GM18508 (cell line): ENCODE measurements around the gene MIF4GD.

Experiments
- ATAC-seq: cut with Tn5 transposase; IDR thresholded peaks from one replicate; pipeline ENCODE4 v1.9.1; 2021; ENCODE audit warnings: moderate number of reproducible peaks; ENCODE audit not compliant: insufficient read depth, unreplicated experiment

The MIF4GD gene

DNA sequence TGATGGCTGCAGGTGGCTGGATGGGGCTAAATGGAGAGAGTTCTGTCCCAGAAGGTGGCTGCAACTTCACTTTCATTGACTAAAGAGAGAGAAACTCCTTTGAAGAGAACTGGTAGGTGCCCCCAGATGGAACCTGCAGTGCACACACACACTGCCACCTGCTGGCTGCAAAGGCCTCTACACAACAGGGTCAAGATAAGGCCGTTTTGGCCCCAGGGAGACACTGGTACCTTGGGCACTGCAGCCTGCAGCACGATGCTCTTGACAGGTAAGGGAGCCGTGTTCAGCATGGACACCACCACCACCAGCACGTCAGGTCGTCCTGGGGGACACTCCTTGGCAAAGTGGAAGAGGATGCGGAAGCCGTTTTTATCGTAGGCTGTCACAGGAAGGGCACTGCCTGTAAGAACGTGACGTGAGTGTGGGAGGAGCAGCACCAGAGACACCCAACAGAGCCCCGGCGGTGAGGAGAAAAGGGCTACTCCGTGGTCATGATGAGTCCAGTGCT is 32.3 kb downstream of the MIF4GD start:
- no peak for ATAC-seq

DNA sequence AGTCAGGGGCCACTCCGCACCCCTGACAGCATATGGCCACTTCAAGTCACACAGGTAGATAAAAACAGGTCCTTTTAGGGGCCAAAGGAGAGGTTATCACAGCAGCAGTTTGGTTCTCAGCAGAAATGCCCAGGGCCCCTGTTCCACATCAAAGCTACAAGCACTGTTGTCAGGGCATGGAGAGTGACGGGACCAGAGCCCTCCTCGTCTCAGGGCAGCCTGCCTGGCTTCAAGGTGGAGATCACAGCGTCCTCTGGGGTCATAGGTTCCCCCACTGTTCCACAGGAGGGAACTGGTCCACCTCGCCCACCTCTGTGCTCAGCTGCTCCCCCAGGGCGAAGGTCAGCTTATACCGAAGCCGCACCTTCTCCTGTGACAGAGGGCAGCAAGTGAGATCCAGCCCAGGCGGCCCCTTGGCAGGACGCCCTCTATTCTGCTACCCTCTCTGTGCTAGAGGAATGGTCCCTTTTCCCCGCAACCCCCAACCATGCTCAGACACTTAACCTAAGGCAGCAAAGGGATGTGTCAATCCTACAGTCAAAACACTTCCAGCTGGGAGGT is 32.9 kb downstream of the MIF4GD start:
- no peak for ATAC-seq

- no peak for ATAC-seq
These were observed 33.7 kb downstream of the MIF4GD start for GRCh38 chr17:75237100-75238014.

GRCh38 chr17:75232786-75233185 is 38.2 kb downstream of the MIF4GD start:
- ATAC-seq: no peak

DNA sequence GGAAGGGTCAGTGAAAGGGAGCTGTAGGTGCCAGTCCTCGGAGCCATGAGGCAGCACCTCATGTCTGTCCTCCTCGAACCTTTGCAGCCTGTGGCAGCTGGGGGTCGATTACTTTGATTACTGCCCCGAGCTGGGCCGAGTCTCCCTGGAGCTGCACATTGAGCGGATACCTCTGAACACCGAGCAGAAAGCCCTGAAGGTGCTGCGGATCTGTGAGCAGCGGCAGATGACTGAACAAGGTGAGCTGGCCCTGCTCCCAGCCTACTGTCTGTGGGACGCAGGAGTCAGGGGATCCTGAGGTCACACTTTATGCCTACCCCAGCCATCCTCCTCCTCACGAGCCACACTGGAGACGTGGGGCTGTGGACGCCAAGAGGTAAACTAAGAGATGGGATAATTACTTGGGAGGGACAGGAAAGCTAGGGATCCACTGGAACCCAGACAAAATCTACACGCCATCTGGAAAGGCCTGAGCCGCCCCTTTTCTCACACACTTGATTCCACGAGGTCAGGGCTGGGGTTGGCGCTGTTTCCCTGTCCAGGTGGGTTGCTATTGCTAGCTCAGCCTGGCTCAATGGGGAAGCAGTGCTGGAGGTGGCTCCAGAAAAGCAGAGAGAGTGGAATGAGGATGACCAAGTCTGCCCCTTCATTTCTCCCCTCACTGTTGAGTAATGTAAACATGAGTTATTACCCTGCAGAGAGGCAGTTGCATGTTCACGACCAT is 39.1 kb downstream of the MIF4GD start:
- no peak for ATAC-seq

- no peak for ATAC-seq
These were observed 40.0 kb downstream of the MIF4GD start for GRCh38 chr17:75231071-75231470.

DNA sequence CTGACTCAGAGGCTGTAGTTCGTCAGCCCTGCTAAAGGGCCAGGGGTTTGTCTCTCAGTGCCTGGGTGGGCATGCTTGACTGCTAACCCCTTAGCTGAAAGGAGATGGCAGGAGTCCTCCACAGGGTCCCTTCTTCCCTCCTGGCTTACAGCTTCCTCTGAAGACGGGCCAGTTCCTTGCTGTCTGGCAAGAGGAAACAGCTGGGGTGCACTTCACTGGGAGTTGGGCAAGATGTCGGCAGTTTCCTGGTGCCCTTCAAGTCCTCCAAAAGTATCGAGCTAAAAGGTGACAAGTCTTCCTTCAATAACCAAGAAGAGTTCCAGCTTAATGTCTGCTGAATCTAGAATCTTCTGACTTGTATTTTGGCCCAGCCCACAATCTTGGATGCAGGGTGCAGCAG is 42.2 kb downstream of the MIF4GD start:
- no peak for ATAC-seq

GRCh38 chr17:75228305-75228704 is 42.7 kb downstream of the MIF4GD start:
- ATAC-seq: no peak

GRCh38 chr17:75227729-75228128 is 43.3 kb downstream of the MIF4GD start:
- no peak for ATAC-seq

- ATAC-seq: no peak
These were observed 46.0 kb downstream of the MIF4GD start for GRCh38 chr17:75225016-75225415.

GRCh38 chr17:75219815-75220214 is 51.2 kb downstream of the MIF4GD start:
- ATAC-seq: no peak

DNA sequence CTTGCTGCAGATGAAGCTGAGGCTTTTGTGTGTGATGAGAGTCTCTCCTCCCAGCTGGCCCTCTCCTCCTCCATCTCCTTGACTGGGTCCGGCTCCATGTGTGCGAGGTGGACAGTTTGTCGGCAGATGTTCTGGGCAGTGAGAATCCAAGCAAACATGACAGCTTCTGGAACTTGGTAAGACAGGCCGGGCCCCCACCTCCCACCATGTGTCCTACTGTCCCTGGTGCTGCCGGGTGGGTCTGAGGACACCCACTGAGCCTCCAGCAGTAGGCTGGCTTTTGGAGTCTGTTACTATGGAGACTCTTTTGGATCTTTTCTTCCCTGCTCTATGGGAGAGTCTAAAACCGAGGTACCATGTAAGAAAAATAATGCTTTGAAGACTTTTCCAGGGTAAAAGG is 52.9 kb downstream of the MIF4GD start:
- ATAC-seq: no peak
